ENCODE data around the gene PTPRK. TPM values are rescaled to one million over a fixed set of nuclear protein-coding genes. Genes with fewer than 3 reads are reported as not detected.

PTPRK gene
- total RNA-seq, 5 donors from 2014 or later (not counting 1 experiment from before 2014, with no cell fraction given), result 2.1 to 11.1 (median 7.3) TPM

GRCh38 chr6:128216917-128217316, 303.5 kb downstream of the PTPRK start:
- ChIA-PET POLR2A (no interaction called here), CTCF (no interaction called here)
- H3K4me3 Mint-ChIP-seq, result no peak overlapping the region
- H3K36me3 Mint-ChIP-seq, result no peaks in the 10 kb centered on the region
- peaks cover 0 to 2% (median 1%) of the 10 kb centered on the region in 3 donors for H3K4me1 Mint-ChIP-seq
- DNase-seq, result no peak
- Histone ChIP-seq H3K36me3 (ENCODE audit: control insufficient read depth in 2 of 2, extremely low read depth in 1 of 2, insufficient read depth in 1 of 2, low read length in 1 of 2) (no peaks in the 10 kb centered on the region), H3K27me3 (replicated peaks in 1 of 2; ENCODE audit: control insufficient read depth in 2 of 2, extremely low read depth in 1 of 2, insufficient read depth in 2 of 2, low read length in 1 of 2) (no peaks in the 10 kb centered on the region), H3K4me3 (ENCODE audit: control insufficient read depth in 1 of 2, extremely low read depth in 1 of 2, low read length in 1 of 2) (no peak overlapping the region), H3K27ac (ENCODE audit: low read length) (no peak overlapping the region), H3K4me1 (ENCODE audit: control insufficient read depth in 1 of 2, extremely low read depth in 1 of 2, insufficient read depth in 2 of 2, low read length in 2 of 2) (no peaks in the 10 kb centered on the region), H3K9me3 (no peaks in the 10 kb centered on the region)
- ATAC-seq (replicated peaks in 1 of 4), result no peak
- H3K9me3 Mint-ChIP-seq, result no peaks in the 10 kb centered on the region
- no peaks in the 10 kb centered on the region for H3K27me3 Mint-ChIP-seq
- WGBS (ENCODE audit: insufficient coverage), result no CpG with 5 or more reads among the region's 5 CpGs
- H3K27ac Mint-ChIP-seq, result no peak overlapping the region

DNA sequence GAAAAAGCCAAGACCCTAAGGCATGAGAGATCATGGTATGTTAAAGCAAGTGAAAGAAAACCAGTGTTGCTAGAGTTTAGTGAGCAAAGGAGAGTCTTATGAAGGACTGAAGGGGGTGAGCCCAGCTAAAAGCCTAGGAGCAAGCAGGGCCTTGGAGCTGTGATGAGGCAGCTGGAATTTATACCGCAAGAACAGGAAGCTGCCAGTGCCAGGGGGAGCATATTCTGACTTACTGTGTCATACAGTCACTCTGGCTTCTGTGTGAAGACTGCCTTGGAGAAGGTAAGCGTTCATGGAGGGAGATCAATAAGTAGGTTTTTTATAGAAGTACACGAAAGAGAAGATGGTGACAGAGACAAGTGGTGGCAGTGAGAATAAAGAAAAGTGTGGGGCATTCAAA, 310.6 kb downstream of the PTPRK start:
- no peaks in the 10 kb centered on the region for H3K9me3 Mint-ChIP-seq
- ATAC-seq (replicated peaks in 1 of 4) (no peak), DNase-seq (no peak)
- H3K4me3 Mint-ChIP-seq, result no peak overlapping the region
- H3K4me3 ChIP-seq (ENCODE audit: control insufficient read depth in 1 of 2, extremely low read depth in 1 of 2, low read length in 1 of 2), result no peak overlapping the region
- H3K27me3 ChIP-seq (replicated peaks in 1 of 2; ENCODE audit: control insufficient read depth in 2 of 2, extremely low read depth in 1 of 2, insufficient read depth in 2 of 2, low read length in 1 of 2), result no peaks in the 10 kb centered on the region
- ChIA-PET POLR2A (no interaction called here), CTCF (no interaction called here)
- H3K9me3 ChIP-seq, result no peaks in the 10 kb centered on the region
- no peaks in the 10 kb centered on the region for H3K27me3 Mint-ChIP-seq
- peaks cover 0 to 2% (median 1%) of the 10 kb centered on the region in 3 donors for H3K4me1 Mint-ChIP-seq
- H3K27ac ChIP-seq (ENCODE audit: low read length), result no peak overlapping the region
- H3K27ac Mint-ChIP-seq, result no peak overlapping the region
- 76% methylated on average over 2 of the region's 3 CpGs for WGBS (ENCODE audit: insufficient coverage)
- no peaks in the 10 kb centered on the region for H3K36me3 Mint-ChIP-seq
- H3K36me3 ChIP-seq (ENCODE audit: control insufficient read depth in 2 of 2, extremely low read depth in 1 of 2, insufficient read depth in 1 of 2, low read length in 1 of 2), result no peaks in the 10 kb centered on the region
- no peaks in the 10 kb centered on the region for H3K4me1 ChIP-seq (ENCODE audit: control insufficient read depth in 1 of 2, extremely low read depth in 1 of 2, insufficient read depth in 2 of 2, low read length in 2 of 2)

DNA sequence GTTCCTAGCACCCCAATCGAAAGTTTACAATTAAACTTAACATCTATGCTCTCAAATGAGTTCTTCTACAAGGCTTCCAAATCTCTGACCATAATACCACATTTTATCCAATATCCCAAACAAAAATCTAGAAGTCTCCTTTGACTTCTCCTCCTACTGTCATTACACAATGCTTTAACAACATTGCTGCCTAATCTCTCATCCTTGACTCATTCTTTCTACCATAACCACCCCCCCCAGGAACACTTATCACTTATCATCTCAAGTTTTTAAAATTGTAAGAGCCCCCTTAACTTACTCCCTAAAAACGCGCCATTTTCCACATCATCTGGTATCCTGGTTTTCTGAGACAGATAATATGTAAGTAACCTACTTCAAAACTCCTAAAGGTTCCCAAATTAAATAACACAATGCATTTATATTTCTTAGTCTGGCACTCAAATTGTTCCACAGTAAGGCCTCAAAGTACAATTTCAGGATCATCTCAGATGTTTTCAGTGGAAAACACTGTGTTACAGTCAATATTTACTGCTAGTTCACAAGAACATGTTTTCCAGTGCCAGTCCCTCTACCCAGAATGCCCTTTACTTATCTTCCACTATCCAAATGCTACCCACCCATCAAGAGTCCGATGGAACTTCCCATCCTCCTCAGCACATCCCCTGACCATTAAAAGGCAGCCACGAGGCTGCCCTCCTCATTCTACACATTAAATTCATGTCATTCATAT, 311.4 kb downstream of the PTPRK start:
- Histone ChIP-seq H3K27me3 (replicated peaks in 1 of 2; ENCODE audit: control insufficient read depth in 2 of 2, extremely low read depth in 1 of 2, insufficient read depth in 2 of 2, low read length in 1 of 2) (no peaks in the 10 kb centered on the region), H3K9me3 (no peaks in the 10 kb centered on the region), H3K27ac (ENCODE audit: low read length) (no peak overlapping the region), H3K36me3 (ENCODE audit: control insufficient read depth in 2 of 2, extremely low read depth in 1 of 2, insufficient read depth in 1 of 2, low read length in 1 of 2) (no peaks in the 10 kb centered on the region), H3K4me1 (ENCODE audit: control insufficient read depth in 1 of 2, extremely low read depth in 1 of 2, insufficient read depth in 2 of 2, low read length in 2 of 2) (no peaks in the 10 kb centered on the region), H3K4me3 (ENCODE audit: control insufficient read depth in 1 of 2, extremely low read depth in 1 of 2, low read length in 1 of 2) (no peak overlapping the region)
- Mint-ChIP-seq H3K36me3 (no peaks in the 10 kb centered on the region), H3K27me3 (no peaks in the 10 kb centered on the region), H3K9me3 (no peaks in the 10 kb centered on the region), H3K4me1 (peaks cover 0 to 5% (median 1%) of the 10 kb centered on the region in 3 donors), H3K27ac (no peak overlapping the region), H3K4me3 (no peak overlapping the region)
- ChIA-PET POLR2A (no interaction called here), CTCF (no interaction called here)
- ATAC-seq (replicated peaks in 1 of 4) (no peak), DNase-seq (no peak)
- 78% methylated on average over 2 of the region's 5 CpGs for whole genome bisulfite sequencing (ENCODE audit: insufficient coverage)

DNA sequence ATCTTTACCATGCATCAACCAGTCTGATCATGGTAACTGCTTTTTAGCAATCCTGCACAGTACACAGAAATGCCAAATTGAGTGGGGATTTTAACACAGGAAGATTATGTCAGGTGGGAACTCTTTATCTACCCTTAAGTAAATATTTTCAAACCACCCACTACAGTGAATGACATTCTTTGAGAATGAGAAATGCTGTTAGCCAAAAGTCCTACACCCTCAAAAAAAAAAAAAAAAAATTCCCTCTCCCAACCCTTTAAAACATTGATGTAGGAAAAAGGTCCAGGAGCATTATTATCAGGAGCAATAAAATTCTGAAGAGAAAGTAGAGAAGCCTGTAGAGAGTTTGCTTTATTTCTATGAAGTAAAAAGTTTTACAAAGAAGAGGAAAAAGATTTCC, 312.3 kb downstream of the PTPRK start:
- POLR2A ChIA-PET, result no interaction called here
- no peaks in the 10 kb centered on the region for H3K9me3 Mint-ChIP-seq
- CTCF ChIA-PET, result no interaction called here
- H3K36me3 ChIP-seq (ENCODE audit: control insufficient read depth in 2 of 2, extremely low read depth in 1 of 2, insufficient read depth in 1 of 2, low read length in 1 of 2), result no peaks in the 10 kb centered on the region
- no peaks in the 10 kb centered on the region for H3K27me3 ChIP-seq (replicated peaks in 1 of 2; ENCODE audit: control insufficient read depth in 2 of 2, extremely low read depth in 1 of 2, insufficient read depth in 2 of 2, low read length in 1 of 2)
- H3K4me1 ChIP-seq (ENCODE audit: control insufficient read depth in 1 of 2, extremely low read depth in 1 of 2, insufficient read depth in 2 of 2, low read length in 2 of 2), result no peaks in the 10 kb centered on the region
- H3K27ac Mint-ChIP-seq, result no peak overlapping the region
- no peaks in the 10 kb centered on the region for H3K9me3 ChIP-seq
- no peak for DNase-seq
- no peak overlapping the region for H3K4me3 Mint-ChIP-seq
- ATAC-seq (replicated peaks in 1 of 4), result no peak
- H3K27me3 Mint-ChIP-seq, result no peaks in the 10 kb centered on the region
- peaks cover 0 to 4% (median under 1%) of the 10 kb centered on the region in 3 donors for H3K4me1 Mint-ChIP-seq
- H3K27ac ChIP-seq (ENCODE audit: low read length), result no peak overlapping the region
- H3K36me3 Mint-ChIP-seq, result no peaks in the 10 kb centered on the region
- H3K4me3 ChIP-seq (ENCODE audit: control insufficient read depth in 1 of 2, extremely low read depth in 1 of 2, low read length in 1 of 2), result no peak overlapping the region

DNA sequence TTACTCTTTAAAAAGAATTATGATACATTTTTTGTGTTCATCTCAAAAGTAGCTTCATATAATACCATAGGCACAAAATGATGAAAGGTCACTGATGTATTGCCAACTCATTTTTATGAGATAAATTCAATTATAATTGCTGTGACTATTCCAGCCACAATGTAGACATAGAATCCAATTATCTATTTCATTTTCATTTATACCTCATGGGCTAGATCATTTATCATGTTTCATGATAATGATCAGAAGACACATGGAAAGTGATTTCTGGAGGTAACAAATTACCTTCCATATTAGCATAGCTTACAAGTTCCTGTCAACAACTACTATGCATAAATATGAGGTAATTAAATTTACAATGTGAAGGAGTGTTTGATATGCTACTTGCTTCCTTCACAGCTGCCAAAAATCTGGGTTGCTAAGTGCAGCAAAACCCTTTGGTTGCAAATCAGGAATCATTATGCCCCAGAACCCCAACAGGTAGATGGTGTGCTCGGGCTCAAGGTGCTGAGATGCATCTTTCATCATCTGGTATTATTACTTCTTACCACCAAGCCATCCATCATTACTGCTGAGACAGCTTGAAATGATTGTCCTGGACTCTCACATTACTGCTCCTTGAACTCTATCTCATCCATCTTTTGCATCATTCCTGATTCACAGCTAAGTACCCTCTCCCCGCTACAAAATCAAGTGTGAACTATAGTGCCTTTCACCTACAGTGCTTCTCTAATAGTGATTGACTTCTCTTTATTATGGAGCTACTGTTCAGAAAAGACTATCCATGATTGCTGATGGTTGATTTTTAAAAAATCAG, 313.6 kb downstream of the PTPRK start:
- CTCF ChIA-PET, result no interaction called here
- H3K4me3 ChIP-seq (ENCODE audit: control insufficient read depth in 1 of 2, extremely low read depth in 1 of 2, low read length in 1 of 2), result no peak overlapping the region
- Mint-ChIP-seq H3K36me3 (no peaks in the 10 kb centered on the region), H3K9me3 (no peaks in the 10 kb centered on the region), H3K4me1 (peaks cover 0 to 3% (median 0%) of the 10 kb centered on the region in 3 donors), H3K27ac (no peak overlapping the region), H3K4me3 (no peak overlapping the region), H3K27me3 (no peaks in the 10 kb centered on the region)
- no peak for DNase-seq
- no peak overlapping the region for H3K27ac ChIP-seq (ENCODE audit: low read length)
- no peak for ATAC-seq (replicated peaks in 1 of 4)
- H3K36me3 ChIP-seq (ENCODE audit: control insufficient read depth in 2 of 2, extremely low read depth in 1 of 2, insufficient read depth in 1 of 2, low read length in 1 of 2), result no peaks in the 10 kb centered on the region
- WGBS (ENCODE audit: insufficient coverage), result 80% methylated on average over 1 of the region's 2 CpGs
- H3K27me3 ChIP-seq (replicated peaks in 1 of 2; ENCODE audit: control insufficient read depth in 2 of 2, extremely low read depth in 1 of 2, insufficient read depth in 2 of 2, low read length in 1 of 2), result no peaks in the 10 kb centered on the region
- POLR2A ChIA-PET, result no interaction called here
- H3K4me1 ChIP-seq (ENCODE audit: control insufficient read depth in 1 of 2, extremely low read depth in 1 of 2, insufficient read depth in 2 of 2, low read length in 2 of 2), result no peaks in the 10 kb centered on the region
- H3K9me3 ChIP-seq, result no peaks in the 10 kb centered on the region

DNA sequence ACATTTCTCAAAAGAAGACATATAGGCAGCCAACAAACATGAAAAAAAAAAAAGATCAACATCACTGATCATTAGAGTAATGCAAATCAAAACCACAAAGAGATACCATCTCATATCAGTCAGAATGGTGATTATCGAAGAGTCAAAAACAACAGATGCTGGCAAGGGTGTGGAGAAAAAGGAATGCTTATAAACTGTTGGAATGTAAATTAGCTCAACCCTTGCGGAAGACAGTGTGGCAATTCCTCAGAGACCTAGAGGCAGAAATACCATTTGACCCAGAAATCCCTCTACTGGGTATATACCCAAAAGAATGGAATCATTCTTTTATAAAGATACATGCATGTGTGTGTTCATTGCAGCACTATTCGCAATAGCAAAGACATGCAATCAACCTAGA, 315.8 kb downstream of the PTPRK start:
- H3K27ac Mint-ChIP-seq, result no peak overlapping the region
- CTCF ChIA-PET, result interaction anchor here in 1 of 2 donors (0.7 kb wide), 1 partner anchor 295 kb away, joined by 4 read pairs; no protein-coding TSS in a partner anchor
- H3K36me3 ChIP-seq (ENCODE audit: control insufficient read depth in 2 of 2, extremely low read depth in 1 of 2, insufficient read depth in 1 of 2, low read length in 1 of 2), result no peaks in the 10 kb centered on the region
- no peaks in the 10 kb centered on the region for H3K9me3 ChIP-seq
- POLR2A ChIA-PET, result no interaction called here
- no peaks in the 10 kb centered on the region for H3K36me3 Mint-ChIP-seq
- H3K4me3 ChIP-seq (ENCODE audit: control insufficient read depth in 1 of 2, extremely low read depth in 1 of 2, low read length in 1 of 2), result no peak overlapping the region
- no peak overlapping the region for H3K27ac ChIP-seq (ENCODE audit: low read length)
- no peaks in the 10 kb centered on the region for H3K4me1 ChIP-seq (ENCODE audit: control insufficient read depth in 1 of 2, extremely low read depth in 1 of 2, insufficient read depth in 2 of 2, low read length in 2 of 2)
- WGBS (ENCODE audit: insufficient coverage), result no CpG with 5 or more reads among the region's 3 CpGs
- H3K4me1 Mint-ChIP-seq, result peaks cover 0 to 3% (median 0%) of the 10 kb centered on the region in 3 donors
- no peaks in the 10 kb centered on the region for H3K27me3 ChIP-seq (replicated peaks in 1 of 2; ENCODE audit: control insufficient read depth in 2 of 2, extremely low read depth in 1 of 2, insufficient read depth in 2 of 2, low read length in 1 of 2)
- no peaks in the 10 kb centered on the region for H3K27me3 Mint-ChIP-seq
- H3K9me3 Mint-ChIP-seq, result no peaks in the 10 kb centered on the region
- H3K4me3 Mint-ChIP-seq, result no peak overlapping the region
- ATAC-seq (replicated peaks in 1 of 4) (no peak), DNase-seq (no peak)
